Activated T-helper 1 cell treated with anti-CD3 and anti-CD28 coated beads, Interleukin-12 subunit alpha, Interleukin-12 subunit beta, Interleukin-2, Interleukin-4 antibody, amounts not matched to agents 30 ng/mL and 10 ng/mL and 1 ng/mL, durations not matched to agents 14 hours and 24 hours and 36 hours (primary cell): ENCODE measurements around the gene NYAP2. TPM values are rescaled to one million over a fixed set of nuclear protein-coding genes. Genes with fewer than 3 reads are reported as not detected.

ENCODE experiments used
- DNase-seq: peaks from one replicate; pipeline ENCODE4 v3.0.0; 2021; ENCODE audit warnings: low spot score
- H3K27ac Mint-ChIP-seq: one replicate; pipeline ENCODE4 v1.8.0; 2021; ENCODE audit warnings: mild to moderate bottlenecking, mixed read lengths
- H3K27me3 Mint-ChIP-seq: one replicate; pipeline ENCODE4 v1.8.0; 2022; ENCODE audit warnings: mild to moderate bottlenecking, moderate library complexity, mixed read lengths; ENCODE audit not compliant: insufficient read depth
- H3K36me3 Mint-ChIP-seq: one replicate; pipeline ENCODE4 v1.8.0; 2021; ENCODE audit warnings: low read depth, mixed read lengths
- H3K4me1 Mint-ChIP-seq: one replicate; pipeline ENCODE4 v1.8.0; 2021; ENCODE audit warnings: low read depth, mixed read lengths
- H3K4me3 Mint-ChIP-seq: one replicate; pipeline ENCODE4 v1.8.0; 2021; ENCODE audit warnings: mild to moderate bottlenecking, moderate library complexity, mixed read lengths
- H3K9me3 Mint-ChIP-seq: one replicate; pipeline ENCODE4 v1.8.0; 2021; ENCODE audit warnings: mixed read lengths
- intact Hi-C: fragments of 100-400 bp; cut with micrococcal nuclease; formaldehyde crosslinking; loops from one replicate; pipeline ENCODE4 v1.15.1; 2024
- total RNA-seq: library from RNA; stranded (reverse); gene quantifications from 2 replicates; pipeline ENCODE4 v1.2.3, GENCODE V29; 2022

The NYAP2 gene
- total RNA-seq, 1 donor from 2014 or later: not detected

DNA sequence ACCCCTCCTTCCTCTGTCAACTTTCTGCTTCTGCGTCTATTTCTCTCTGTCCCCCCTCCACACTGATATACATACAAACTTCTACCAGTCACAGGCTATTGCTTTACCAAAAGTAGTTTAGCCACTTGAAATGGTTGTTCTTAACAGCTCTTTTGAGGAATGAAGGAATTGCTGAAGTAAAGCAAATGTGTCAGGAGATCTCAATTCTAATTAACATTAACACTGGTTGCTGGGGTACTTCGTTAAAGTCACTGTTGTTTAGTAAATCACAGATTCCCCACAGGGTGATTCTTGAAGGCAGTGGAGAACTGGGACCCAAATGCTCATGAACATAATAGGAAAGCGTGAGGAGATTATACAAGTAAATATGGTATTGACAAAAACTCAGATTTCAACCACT is 232.8 kb downstream of the NYAP2 start:
- H3K27me3 Mint-ChIP-seq: peaks cover 10% of the 10 kb centered on the region

GRCh38 chr2:225636558-225636957 is 237.0 kb downstream of the NYAP2 start:
- intact Hi-C loops: no loop called here
- H3K27ac Mint-ChIP-seq: no peak overlapping the region
- DNase-seq: no peak
- peaks cover under 1% of the 10 kb centered on the region for H3K4me1 Mint-ChIP-seq
- no peaks in the 10 kb centered on the region for H3K36me3 Mint-ChIP-seq
- H3K9me3 Mint-ChIP-seq: no peaks in the 10 kb centered on the region
- H3K27me3 Mint-ChIP-seq: peaks cover 11% of the 10 kb centered on the region
- no peak overlapping the region for H3K4me3 Mint-ChIP-seq

More for the DNA sequence above, 232.8 kb downstream of the NYAP2 start:
- H3K27ac Mint-ChIP-seq: peak overlapping the region; percentile 7
- H3K9me3 Mint-ChIP-seq: no peaks in the 10 kb centered on the region
- intact Hi-C loops: no loop called here
- peaks cover 12% of the 10 kb centered on the region for H3K4me1 Mint-ChIP-seq
- DNase-seq: no peak
- no peak overlapping the region for H3K4me3 Mint-ChIP-seq
- no peaks in the 10 kb centered on the region for H3K36me3 Mint-ChIP-seq

DNA sequence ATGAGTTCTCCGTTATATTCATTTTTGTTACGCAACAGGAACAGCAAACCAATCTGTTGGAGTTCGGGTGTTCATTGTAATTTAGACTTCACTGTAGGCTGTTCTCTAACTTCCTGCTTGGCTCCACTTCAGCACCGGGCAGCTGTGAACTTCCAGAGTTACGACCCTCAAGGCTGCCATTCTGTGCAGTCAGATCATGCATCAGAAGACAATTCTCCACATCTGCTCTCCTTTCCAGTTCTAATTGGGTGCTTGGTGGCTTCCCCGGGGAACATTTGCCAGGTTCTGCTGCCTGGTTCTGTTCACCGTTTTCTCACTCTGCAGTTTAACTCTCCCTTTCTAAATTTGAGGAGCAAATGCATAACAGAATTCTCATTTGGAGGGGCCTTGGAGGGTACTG is 237.7 kb downstream of the NYAP2 start:
- Mint-ChIP-seq H3K4me3 (no peak overlapping the region), H3K27me3 (peaks cover 11% of the 10 kb centered on the region), H3K4me1 (no peaks in the 10 kb centered on the region), H3K36me3 (no peaks in the 10 kb centered on the region), H3K27ac (no peak overlapping the region), H3K9me3 (no peaks in the 10 kb centered on the region)
- intact Hi-C loops: no loop called here
- no peak for DNase-seq

DNA sequence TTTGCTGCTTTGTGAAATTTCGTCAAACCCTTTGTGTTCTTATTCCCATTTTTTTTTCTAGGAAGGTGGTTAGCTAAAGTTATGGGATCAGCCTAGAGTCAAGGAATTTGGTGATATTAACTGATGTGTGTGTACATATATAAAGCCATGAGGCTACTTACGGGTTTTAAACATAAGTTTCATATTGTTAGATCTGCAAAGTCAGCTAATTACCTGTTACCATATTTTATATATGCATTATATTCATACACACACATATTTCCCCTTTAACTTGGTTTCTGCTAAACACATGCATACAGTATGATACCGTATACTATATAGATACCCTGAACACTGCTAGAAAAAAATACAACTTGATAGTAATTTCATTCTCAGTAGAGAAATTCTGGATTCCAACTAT is 241.0 kb downstream of the NYAP2 start:
- intact Hi-C loops: no loop called here
- no peak for DNase-seq
- peaks cover 8% of the 10 kb centered on the region for H3K27me3 Mint-ChIP-seq
- H3K36me3 Mint-ChIP-seq: no peaks in the 10 kb centered on the region
- no peak overlapping the region for H3K27ac Mint-ChIP-seq
- H3K4me1 Mint-ChIP-seq: no peaks in the 10 kb centered on the region
- no peak overlapping the region for H3K4me3 Mint-ChIP-seq
- no peaks in the 10 kb centered on the region for H3K9me3 Mint-ChIP-seq

GRCh38 chr2:225649274-225649673 is 249.8 kb downstream of the NYAP2 start:
- Mint-ChIP-seq H3K9me3 (no peaks in the 10 kb centered on the region), H3K4me3 (no peak overlapping the region), H3K36me3 (no peaks in the 10 kb centered on the region), H3K27ac (no peak overlapping the region), H3K4me1 (no peaks in the 10 kb centered on the region), H3K27me3 (peaks cover 4% of the 10 kb centered on the region)
- intact Hi-C loops: no loop called here
- DNase-seq: no peak

- DNase-seq: no peak
- Mint-ChIP-seq H3K4me3 (no peak overlapping the region), H3K36me3 (no peaks in the 10 kb centered on the region), H3K4me1 (no peaks in the 10 kb centered on the region), H3K27me3 (peaks cover 4% of the 10 kb centered on the region), H3K9me3 (no peaks in the 10 kb centered on the region), H3K27ac (no peak overlapping the region)
- intact Hi-C loops: no loop called here
These were observed 250.5 kb downstream of the NYAP2 start for GRCh38 chr2:225650041-225650440.

DNA sequence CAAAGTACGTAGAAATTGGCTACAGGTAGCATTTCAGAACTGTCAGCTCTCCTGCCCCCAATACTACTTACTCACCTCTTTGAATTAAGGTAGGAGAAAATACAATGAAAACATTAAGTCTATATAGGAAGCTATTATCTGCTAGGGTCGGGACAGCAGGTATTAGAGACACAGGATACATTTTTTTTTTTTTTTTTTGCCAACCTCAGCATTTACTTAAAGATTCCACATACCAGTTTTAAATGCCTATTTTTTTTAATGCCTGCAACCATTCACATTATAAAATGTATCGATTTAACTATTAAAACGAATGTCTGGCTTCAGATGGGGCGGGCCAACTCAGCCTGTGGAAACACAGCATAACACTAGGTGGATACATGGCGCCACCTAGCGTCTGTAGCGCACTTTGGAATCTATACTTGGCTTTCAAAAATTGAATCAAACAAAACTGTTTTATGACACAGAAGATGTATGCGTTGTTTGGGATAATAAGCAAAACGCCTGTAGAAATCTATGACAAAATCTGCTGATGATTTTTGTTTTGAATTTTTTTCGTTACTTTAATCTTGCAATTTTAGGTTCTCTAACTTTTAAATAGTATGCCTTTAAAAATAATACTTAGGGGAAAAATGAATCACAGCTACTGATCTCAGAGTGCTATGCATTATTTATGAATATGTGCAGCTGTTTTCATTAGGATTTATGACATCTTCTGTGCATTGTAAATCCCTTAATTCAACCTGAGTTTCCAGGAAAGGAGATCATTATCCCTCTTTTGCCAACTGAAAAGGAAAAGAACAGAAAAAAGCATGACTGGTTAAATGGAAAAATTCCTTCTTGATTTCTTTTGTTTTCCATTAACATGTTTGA is 261.0 kb downstream of the NYAP2 start:
- no peaks in the 10 kb centered on the region for H3K9me3 Mint-ChIP-seq
- no peaks in the 10 kb centered on the region for H3K4me1 Mint-ChIP-seq
- H3K4me3 Mint-ChIP-seq: no peak overlapping the region
- H3K27me3 Mint-ChIP-seq: peaks cover 18% of the 10 kb centered on the region
- intact Hi-C loops: loop anchor here (1.0 to 5.0 kb wide), 5 partner anchors 377 to 1303 kb away; no protein-coding TSS in a partner anchor
- no peak overlapping the region for H3K27ac Mint-ChIP-seq
- peak; percentile 43 for DNase-seq
- H3K36me3 Mint-ChIP-seq: no peaks in the 10 kb centered on the region

DNA sequence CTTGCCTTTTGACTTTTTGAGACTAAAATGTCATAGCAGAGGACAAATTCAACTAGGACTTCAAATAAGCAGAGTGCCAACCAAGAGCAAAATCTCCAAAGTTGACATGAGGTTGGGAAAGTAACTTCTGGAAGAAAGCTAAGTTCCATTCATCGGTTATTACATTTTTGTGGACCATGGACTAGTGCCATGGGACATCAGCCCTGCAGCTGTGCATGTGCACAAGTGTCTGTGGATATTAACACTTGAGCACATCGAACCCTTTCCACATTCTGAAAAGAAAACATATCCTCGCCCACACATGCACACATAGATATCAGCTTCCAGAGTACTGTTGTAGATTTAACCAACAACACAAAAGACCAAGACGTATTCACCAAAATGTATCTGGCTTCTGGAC is 262.6 kb downstream of the NYAP2 start:
- intact Hi-C loops: loop anchor here (5.0 kb wide), 1 partner anchor 1010 kb away; no protein-coding TSS in a partner anchor
- no peaks in the 10 kb centered on the region for H3K36me3 Mint-ChIP-seq
- no peak for DNase-seq
- no peak overlapping the region for H3K27ac Mint-ChIP-seq
- H3K27me3 Mint-ChIP-seq: peaks cover 16% of the 10 kb centered on the region
- H3K9me3 Mint-ChIP-seq: no peaks in the 10 kb centered on the region
- H3K4me3 Mint-ChIP-seq: no peak overlapping the region
- no peaks in the 10 kb centered on the region for H3K4me1 Mint-ChIP-seq

DNA sequence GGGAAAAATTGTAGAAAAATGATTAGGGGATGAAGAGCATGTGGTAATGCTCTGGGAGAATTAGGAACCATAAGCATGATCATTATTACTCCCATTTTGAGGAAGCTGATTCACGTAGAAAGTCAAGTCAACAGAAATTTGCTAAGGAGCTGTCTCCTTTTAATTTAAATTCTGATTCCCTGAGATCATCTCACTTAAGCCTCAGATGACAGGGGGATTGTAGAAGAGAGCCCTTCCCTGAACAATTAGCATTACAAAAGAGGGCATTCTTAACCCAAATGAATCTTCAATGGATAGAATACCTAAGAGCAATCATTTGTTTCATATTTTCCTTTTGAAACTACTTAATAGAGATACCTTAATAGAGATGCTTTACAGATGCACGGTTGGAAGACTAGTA is 267.9 kb downstream of the NYAP2 start:
- H3K27me3 Mint-ChIP-seq: peaks cover 5% of the 10 kb centered on the region
- H3K4me3 Mint-ChIP-seq: no peak overlapping the region
- no peak for DNase-seq
- H3K9me3 Mint-ChIP-seq: no peaks in the 10 kb centered on the region
- no peak overlapping the region for H3K27ac Mint-ChIP-seq
- intact Hi-C loops: no loop called here
- H3K36me3 Mint-ChIP-seq: no peaks in the 10 kb centered on the region
- no peaks in the 10 kb centered on the region for H3K4me1 Mint-ChIP-seq

- no peak overlapping the region for H3K4me3 Mint-ChIP-seq
- DNase-seq: no peak
- intact Hi-C loops: loop anchor here (1.0 kb wide), 4 partner anchors 1134 to 1570 kb away; no protein-coding TSS in a partner anchor
- H3K9me3 Mint-ChIP-seq: no peaks in the 10 kb centered on the region
- no peaks in the 10 kb centered on the region for H3K4me1 Mint-ChIP-seq
- H3K27ac Mint-ChIP-seq: no peak overlapping the region
- no peaks in the 10 kb centered on the region for H3K36me3 Mint-ChIP-seq
- H3K27me3 Mint-ChIP-seq: peaks cover 5% of the 10 kb centered on the region
These were observed 269.2 kb downstream of the NYAP2 start for GRCh38 chr2:225668606-225669266.

GRCh38 chr2:225670111-225670974 is 270.8 kb downstream of the NYAP2 start:
- Mint-ChIP-seq H3K27ac (no peak overlapping the region), H3K4me1 (no peaks in the 10 kb centered on the region), H3K36me3 (no peaks in the 10 kb centered on the region), H3K4me3 (no peak overlapping the region), H3K9me3 (no peaks in the 10 kb centered on the region), H3K27me3 (peaks cover 5% of the 10 kb centered on the region)
- intact Hi-C loops: no loop called here
- DNase-seq: no peak

GRCh38 chr2:225678792-225679191 is 279.3 kb downstream of the NYAP2 start:
- Mint-ChIP-seq H3K36me3 (no peaks in the 10 kb centered on the region), H3K4me1 (no peaks in the 10 kb centered on the region), H3K4me3 (no peak overlapping the region), H3K9me3 (no peaks in the 10 kb centered on the region), H3K27ac (no peak overlapping the region), H3K27me3 (peaks cover 9% of the 10 kb centered on the region)
- intact Hi-C loops: no loop called here
- no peak for DNase-seq
